ENCODE results near the gene MIXL1.
"Not testable (repeated sequence)": the region's sequence is repeated elsewhere in the genome, so short reads cannot be mapped to it uniquely, and the experiment has no call there.

Gene MIXL1

GRCh38 chr1:226223157-226223785 lies at the start of gene MIXL1:
Gene MIXL1, plus strand, starts transcription at chr1:226223664. Its CDS starts 18 bp downstream, at chr1:226223682.
- DNase-seq (ENCODE audit: low read depth): no peak

DNA sequence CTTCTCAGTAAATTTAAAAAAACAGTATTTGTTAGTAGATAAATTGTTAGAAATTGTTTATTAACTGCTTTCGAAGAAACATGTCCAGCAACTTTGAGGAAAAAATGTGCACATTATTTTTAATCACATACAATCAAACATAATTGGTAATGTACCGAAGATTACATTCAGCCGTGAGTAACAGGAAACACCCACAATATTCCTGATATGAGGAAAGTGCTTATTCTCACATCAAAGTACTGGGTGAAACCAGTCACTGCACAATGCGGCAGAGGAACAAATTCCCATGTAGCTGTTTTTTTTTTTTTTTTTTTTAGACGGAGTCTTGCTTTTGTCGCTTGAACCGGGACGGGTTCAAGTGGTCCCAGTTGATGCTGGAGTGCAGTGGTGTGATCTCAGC lies 46.6 kb upstream of the MIXL1 start:
- DNase-seq (ENCODE audit: low read depth): no peak

GRCh38 chr1:226181996-226182714 lies 41.3 kb upstream of the MIXL1 start:
- no peak for DNase-seq (ENCODE audit: low read depth)

DNA sequence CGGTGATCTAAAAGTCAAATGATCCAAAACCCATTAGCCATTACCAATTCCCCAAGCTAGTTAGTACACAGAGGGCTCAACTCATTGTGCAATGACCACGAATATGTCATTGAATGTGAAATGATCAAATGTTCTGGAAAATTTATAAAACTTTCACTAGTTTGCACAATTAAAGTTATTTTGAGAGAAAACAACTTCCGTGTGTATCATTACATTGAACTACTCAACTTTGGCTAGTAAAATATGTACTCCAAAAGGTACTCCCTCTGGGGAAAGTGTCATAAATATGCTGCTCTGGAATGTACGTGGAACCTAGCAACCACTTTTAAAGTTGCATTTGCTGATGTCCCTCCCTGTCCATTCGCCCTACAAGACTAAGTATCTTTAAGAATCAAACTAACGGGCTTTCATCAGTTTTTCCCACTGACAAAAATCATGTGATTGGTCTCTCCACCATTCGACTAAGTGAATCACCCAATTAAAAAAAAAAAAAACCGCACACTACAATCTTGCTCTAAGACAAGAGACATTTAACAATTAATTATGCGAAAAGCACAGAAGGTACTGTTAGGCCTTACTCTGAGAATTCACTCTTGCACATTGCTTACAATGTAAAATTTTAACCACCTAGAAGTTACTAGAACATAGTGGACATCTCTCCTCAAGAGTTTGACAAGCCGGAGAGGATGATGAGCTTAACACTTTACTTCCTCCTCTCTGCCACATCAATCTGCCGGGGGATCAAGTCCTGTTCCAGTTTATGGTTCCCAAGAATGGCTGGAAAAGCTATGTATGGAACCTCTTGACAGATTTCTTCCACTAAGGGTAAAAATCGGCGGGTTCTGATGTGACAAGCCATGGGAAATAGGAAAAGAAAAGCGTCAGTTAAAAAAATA lies 38.1 kb upstream of the MIXL1 start:
- no peak for DNase-seq (ENCODE audit: low read depth)

- peak; percentile 71 for DNase-seq (ENCODE audit: low read depth)
Observed at GRCh38 chr1:226186124-226187018, 37.1 kb upstream of the MIXL1 start, which contains the start of gene ACBD3. Gene ACBD3, minus strand, starts transcription at chr1:226186741. Its CDS starts 66 bp downstream, at chr1:226186675.

GRCh38 chr1:226187019-226187322 lies 36.5 kb upstream of the MIXL1 start:
- no peak for DNase-seq (ENCODE audit: low read depth)

- no peak for DNase-seq (ENCODE audit: low read depth)
Observed at GRCh38 chr1:226187380-226187779, 36.1 kb upstream of the MIXL1 start.

DNA sequence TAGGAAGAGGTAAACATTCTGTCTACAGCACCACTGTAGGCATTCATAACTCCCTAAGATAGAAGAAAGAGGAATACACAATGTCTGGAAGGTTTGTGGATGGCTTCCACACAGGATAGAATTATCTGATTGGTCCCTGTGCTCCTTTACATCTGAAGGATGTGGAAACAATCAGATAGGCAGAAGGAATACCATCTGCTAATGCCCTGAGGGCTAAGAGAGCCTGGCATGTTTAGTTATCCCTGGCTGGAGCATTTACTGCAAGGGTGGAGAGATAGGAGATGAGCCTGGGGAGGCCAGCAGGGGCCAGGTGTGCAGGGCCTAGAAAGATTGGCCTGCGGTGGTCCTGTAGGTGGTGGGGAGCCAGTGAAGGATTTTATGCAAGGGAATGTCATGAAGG lies 28.3 kb upstream of the MIXL1 start:
- DNase-seq (ENCODE audit: low read depth): no peak

DNA sequence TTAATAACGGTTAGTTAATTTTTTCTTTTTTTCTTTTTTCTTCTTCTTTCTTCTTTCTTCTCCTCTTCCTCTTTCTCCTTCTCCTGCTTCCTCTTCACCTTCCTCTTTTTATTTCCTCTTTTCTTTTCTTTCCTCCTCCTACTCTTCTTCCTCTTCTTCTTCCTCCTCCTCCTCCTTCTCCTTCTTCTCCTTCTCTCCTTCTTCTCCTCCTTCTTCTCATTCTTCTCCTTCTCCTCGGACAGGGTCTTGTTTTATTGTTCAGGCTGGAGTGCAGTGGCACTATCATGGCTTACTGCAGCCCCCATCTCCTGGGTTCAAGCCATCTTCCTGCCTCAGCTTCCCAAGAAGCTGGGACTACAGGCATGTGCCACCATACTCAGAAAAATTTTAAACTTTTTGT lies 23.5 kb upstream of the MIXL1 start:
- DNase-seq (ENCODE audit: low read depth): no peak

- no peak for DNase-seq (ENCODE audit: low read depth)
Observed at GRCh38 chr1:226201029-226201593, 22.4 kb upstream of the MIXL1 start.

DNA sequence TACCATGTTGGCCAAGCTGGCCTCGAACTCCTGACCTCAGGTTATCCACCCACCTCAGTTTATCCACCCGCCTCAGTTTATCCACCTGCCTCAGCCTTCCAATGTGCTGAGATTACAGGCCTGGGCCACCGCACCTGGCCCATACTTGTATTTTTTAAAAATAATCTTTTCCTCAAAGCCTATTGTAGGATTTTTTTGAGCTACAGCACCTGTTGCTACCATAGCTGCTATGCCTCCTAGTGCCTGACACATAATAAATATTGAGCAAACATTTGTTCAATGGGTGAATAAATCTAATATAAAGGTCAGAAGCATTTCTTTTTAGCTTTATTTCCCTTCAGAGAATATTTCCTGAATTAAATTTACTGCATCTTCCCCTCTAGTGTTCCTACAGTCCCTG lies 21.2 kb upstream of the MIXL1 start:
- no peak for DNase-seq (ENCODE audit: low read depth)

DNA sequence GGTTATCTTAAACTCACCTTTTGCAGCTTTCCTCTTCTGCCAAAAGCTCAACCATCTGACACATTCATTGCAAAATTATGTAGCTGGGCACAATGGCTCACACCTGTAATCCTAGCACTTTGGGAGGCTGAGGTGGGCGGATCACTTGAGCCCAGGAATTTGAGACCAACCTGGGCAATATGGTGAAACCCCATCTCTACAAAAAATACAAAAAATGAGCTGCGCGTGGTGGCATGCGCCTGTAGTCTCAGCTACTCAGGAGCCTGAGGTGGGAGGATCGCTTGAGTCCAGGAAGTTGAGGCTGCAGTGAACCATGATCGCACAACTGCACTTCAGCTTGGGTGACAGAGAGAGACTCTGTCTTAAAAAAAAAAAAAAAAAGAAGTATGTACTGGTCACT lies 20.8 kb upstream of the MIXL1 start:
- DNase-seq (ENCODE audit: low read depth): not testable (repeated sequence)

GRCh38 chr1:226203240-226203639 lies 20.2 kb upstream of the MIXL1 start:
- DNase-seq (ENCODE audit: low read depth): no peak

- DNase-seq (ENCODE audit: low read depth): no peak
Observed at GRCh38 chr1:226203655-226204054, 19.8 kb upstream of the MIXL1 start.

- DNase-seq (ENCODE audit: low read depth): no peak
Observed at GRCh38 chr1:226204198-226204597, 19.3 kb upstream of the MIXL1 start.

- no peak for DNase-seq (ENCODE audit: low read depth)
Observed at GRCh38 chr1:226207048-226207447, 16.4 kb upstream of the MIXL1 start.

DNA sequence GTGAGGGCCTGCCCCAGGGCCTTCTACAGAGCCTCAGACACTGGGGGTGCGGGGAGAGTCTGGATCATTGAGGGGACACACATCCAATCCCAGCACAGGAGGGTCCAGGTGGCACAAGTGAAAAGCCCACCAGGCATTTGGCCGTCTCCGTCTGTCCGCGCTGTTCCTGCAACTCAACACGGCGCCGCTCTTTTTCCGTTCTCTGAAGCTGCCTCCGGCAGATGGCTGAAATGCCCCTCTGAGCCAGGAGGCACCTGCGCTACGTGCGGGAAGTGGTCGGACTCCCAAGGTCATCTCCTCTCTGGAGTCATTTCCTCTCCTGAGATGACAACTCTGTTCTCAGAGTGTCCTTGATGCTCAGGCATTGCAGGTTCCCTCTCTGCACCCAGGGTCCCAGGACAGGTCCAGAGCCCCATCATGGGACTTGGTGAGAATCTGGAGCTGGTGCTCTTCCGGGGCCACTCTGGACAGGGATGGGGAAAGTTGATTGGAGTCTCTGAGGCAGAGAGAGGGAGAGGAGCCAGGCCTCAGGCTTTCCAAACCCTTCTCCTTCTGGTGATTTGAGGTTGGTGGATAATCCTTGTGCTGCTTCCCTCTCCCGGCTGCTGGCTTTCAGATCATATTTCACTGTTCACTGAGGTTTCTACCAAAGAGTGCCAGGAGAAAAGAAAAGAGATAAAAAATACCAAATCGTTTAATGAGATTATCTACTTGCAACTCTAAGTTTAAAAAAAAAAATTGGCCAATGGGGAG lies 14.0 kb upstream of the MIXL1 start:
- DNase-seq (ENCODE audit: low read depth): no peak

GRCh38 chr1:226210571-226211176 lies 12.8 kb upstream of the MIXL1 start:
- DNase-seq (ENCODE audit: low read depth): no peak

- DNase-seq (ENCODE audit: low read depth): no peak
Observed at GRCh38 chr1:226211181-226211821, 12.2 kb upstream of the MIXL1 start.

- no peak for DNase-seq (ENCODE audit: low read depth)
Observed at GRCh38 chr1:226212545-226212944, 10.9 kb upstream of the MIXL1 start.

All from stimulated activated CD8-positive, alpha-beta memory T cell treated with anti-CD3 and anti-CD28 coated beads, Interleukin-12 subunit alpha, Interleukin-12 subunit beta, amount 100 ng/mL, for 1 hour (primary cell).